B cell (primary cell): Measurements from ENCODE around the gene HBG2. TPM values are rescaled to one million over a fixed set of nuclear protein-coding genes. Genes with fewer than 3 reads are reported as not detected.
"Not testable (repeated sequence)": the region's sequence is repeated elsewhere in the genome, so short reads cannot be mapped to it uniquely, and the experiment has no call there.

Experiments used
- ATAC-seq: fragments of 200-7000 bp; cut with Tn5 transposase; one replicate; pipeline ENCODE4 v1.10.0; 2021; ENCODE audit warnings: low read depth, mild to moderate bottlenecking, moderate number of reproducible peaks, moderate library complexity
- CTCF ChIA-PET: fragments of 350-600 bp; sonication (Branson Sonifier 250); formaldehyde crosslinking; loops from one replicate; lab custom pipeline; 2021; ENCODE audit warnings: antibody characterized with exemption, inconsistent platforms; lab: Charles Lee
- POLR2A ChIA-PET: fragments of 350-600 bp; sonication (Branson Sonifier 250); formaldehyde crosslinking; loops from one replicate; lab custom pipeline; 2021; ENCODE audit warnings: antibody characterized with exemption; lab: Charles Lee
- DNase-seq: peaks from one replicate; pipeline ENCODE4 v3.0.0; 2013
- H2AFZ ChIP-seq: 2 replicates; pipeline ENCODE4 v1.6.1; 2012; ENCODE audit warnings: mild to moderate bottlenecking, low read depth, low read length; ENCODE audit not compliant: insufficient read depth, poor library complexity, severe bottlenecking
- H3K27ac ChIP-seq, 2 donors: 1 replicate in 1 of 2; 2 replicates in 1 of 2; pipeline ENCODE4 v1.5.1; 2012 to 2013; ENCODE audit warnings: low read length in 2 of 2, mild to moderate bottlenecking in 2 of 2, moderate library complexity in 1 of 2
- H3K27me3 ChIP-seq, 4 experiments: fragments of 200-600 bp in 1 of 4; sonication (generic) in 1 of 4; replicated peaks in 1 of 4; 1 replicate in 2 of 4; 2 replicates in 2 of 4; pipeline versions ENCODE4 v1.6.1 to v1.7.0; 2013 to 2016; ENCODE audit warnings: low read length in 3 of 4, mild to moderate bottlenecking in 2 of 4, mixed read lengths in 1 of 4, moderate library complexity in 1 of 4; ENCODE audit not compliant: insufficient read depth in 4 of 4, control insufficient read depth in 3 of 4; ENCODE audit errors: control extremely low read depth in 1 of 4
- H3K36me3 ChIP-seq, 2 experiments: replicated peaks in 1 of 2; 1 replicate in 1 of 2; 2 replicates in 1 of 2; pipeline versions ENCODE4 v1.6.1 to v1.7.1; 2013; ENCODE audit warnings: low read length in 1 of 2; ENCODE audit not compliant: insufficient read depth in 2 of 2, control insufficient read depth in 1 of 2; ENCODE audit errors: control extremely low read depth in 1 of 2, extremely low read depth in 1 of 2
- H3K4me1 ChIP-seq, 2 donors: fragments of 200-600 bp in 1 of 2; sonication (generic) in 1 of 2; 1 replicate in 1 of 2; 2 replicates in 1 of 2; pipeline versions ENCODE4 v1.5.1 to v1.6.1; 2013 to 2017; ENCODE audit warnings: low read length in 2 of 2; ENCODE audit not compliant: control insufficient read depth in 2 of 2, insufficient read depth in 2 of 2
- H3K4me2 ChIP-seq: replicated peaks from 2 replicates; pipeline ENCODE3; 2012; ENCODE audit warnings: mild to moderate bottlenecking, low read depth, low read length; ENCODE audit not compliant: poor library complexity, severe bottlenecking
- H3K4me3 ChIP-seq, 5 experiments: fragments of 200-600 bp in 1 of 5; sonication (generic) in 1 of 5; 1 replicate in 3 of 5; 2 replicates in 2 of 5; pipeline versions ENCODE4 v1.5.1 to v1.7.0; 2011 to 2016; ENCODE audit warnings: low read length in 4 of 5, mild to moderate bottlenecking in 4 of 5, low read depth in 2 of 5, control low read depth in 1 of 5, moderate library complexity in 1 of 5; ENCODE audit not compliant: insufficient read depth in 1 of 5; ENCODE audit errors: control extremely low read depth in 1 of 5, extremely low read depth in 1 of 5
- H3K79me2 ChIP-seq: fragments of 200-600 bp; sonication (generic); one replicate; pipeline ENCODE4 v1.6.0; 2016; ENCODE audit warnings: low read length; ENCODE audit not compliant: control insufficient read depth, insufficient read depth
- H3K9ac ChIP-seq: fragments of 200-600 bp; sonication (generic); 2 replicates; pipeline ENCODE4 v1.6.1; 2017; ENCODE audit warnings: mild to moderate bottlenecking, low read length, moderate library complexity
- H3K9me3 ChIP-seq, 3 donors: one replicate each; pipeline versions ENCODE4 v1.6.1 to v1.7.1; 2013; ENCODE audit warnings: low read length in 2 of 3; ENCODE audit not compliant: control insufficient read depth in 2 of 3, insufficient read depth in 1 of 3; ENCODE audit errors: control extremely low read depth in 1 of 3
- H4K20me1 ChIP-seq: 2 replicates; pipeline ENCODE4 v1.6.0; 2012; ENCODE audit warnings: mild to moderate bottlenecking, low read length; ENCODE audit not compliant: insufficient read depth, control insufficient read depth, poor library complexity, severe bottlenecking
- H3K27ac Mint-ChIP-seq: one replicate; pipeline ENCODE4 v1.8.0; 2021; ENCODE audit warnings: mixed read lengths
- H3K27me3 Mint-ChIP-seq: one replicate; pipeline ENCODE4 v1.8.0; 2021; ENCODE audit warnings: mixed read lengths
- H3K4me1 Mint-ChIP-seq: one replicate; pipeline ENCODE4 v1.8.0; 2021; ENCODE audit warnings: mixed read lengths
- H3K4me3 Mint-ChIP-seq: one replicate; pipeline ENCODE4 v1.8.0; 2021; ENCODE audit warnings: mixed read lengths
- H3K9me3 Mint-ChIP-seq: one replicate; pipeline ENCODE4 v1.8.0; 2022; ENCODE audit warnings: mixed read lengths; ENCODE audit not compliant: insufficient read depth
- EZH2 ChIP-seq: IDR thresholded peaks from 2 replicates; pipeline ENCODE4 v1.6.1; 2012; ENCODE audit warnings: borderline replicate concordance, low read depth, mild to moderate bottlenecking, moderate library complexity, low read length; ENCODE audit not compliant: insufficient read depth, poor library complexity, severe bottlenecking
- WGBS: methylation state at CpG from one replicate; pipeline ENCODE4 v1.1.5; 2013; ENCODE audit warnings: missing lambda C conversion rate; ENCODE audit not compliant: insufficient coverage; 5-methylcytosine and 5-hydroxymethylcytosine counted together
- intact Hi-C: fragments of 100-400 bp; cut with micrococcal nuclease; formaldehyde crosslinking; loops from one replicate; pipeline ENCODE4 v1.10.0; 2022
- polyA plus RNA-seq: library from polyadenylated mRNA; depleted of rRNA; stranded (reverse); fragments of >200 nt; gene quantifications from 2 replicates; pipeline ENCODE4 v1.2.3, GENCODE V29; 2012
- total RNA-seq, 2 donors: library from RNA; stranded (reverse); fragments of 120-200 nt in 1 of 2; gene quantifications; 1 replicate in 1 of 2; 2 replicates in 1 of 2; pipeline versions ENCODE4 v1.2.3 to v1.2.4, GENCODE V29; 2013 to 2022
- TF ChIP-seq, protein P1 (sequence below): fragments of 200-600 bp; IDR thresholded peaks from one replicate; pipeline ENCODE4 v1.8.0; 2022; ENCODE audit warnings: antibody characterized with exemption, mild to moderate bottlenecking

HBG2 gene
- total and polyA plus RNA-seq, 2 donors (not counting 1 experiment from before 2014, with no cell fraction given): not detected

GRCh38 chr11:5251746-5252145 is 2.8 kb downstream of the HBG2 start:
- Mint-ChIP-seq H3K9me3 (no peaks in the 10 kb centered on the region), H3K27ac (no peak overlapping the region), H3K4me3 (no peak overlapping the region), H3K27me3 (peaks cover 16% of the 10 kb centered on the region), H3K4me1 (no peaks in the 10 kb centered on the region)
- Histone ChIP-seq H3K9ac (no peak overlapping the region), H4K20me1 (no peaks in the 10 kb centered on the region), H2AFZ (no peak overlapping the region), H3K9me3 (no peaks in the 10 kb centered on the region), H3K4me3 (no peak overlapping the region), H3K79me2 (no peaks in the 10 kb centered on the region), H3K27me3 (no peaks in the 10 kb centered on the region), H3K4me1 (no peaks in the 10 kb centered on the region), H3K27ac (no peak overlapping the region), H3K4me2 (no peak overlapping the region), H3K36me3 (no peaks in the 10 kb centered on the region)
- DNase-seq (no peak), ATAC-seq (no peak)
- no CpG with 5 or more reads among the region's 2 CpGs for WGBS
- TF ChIP-seq, protein P1, sequence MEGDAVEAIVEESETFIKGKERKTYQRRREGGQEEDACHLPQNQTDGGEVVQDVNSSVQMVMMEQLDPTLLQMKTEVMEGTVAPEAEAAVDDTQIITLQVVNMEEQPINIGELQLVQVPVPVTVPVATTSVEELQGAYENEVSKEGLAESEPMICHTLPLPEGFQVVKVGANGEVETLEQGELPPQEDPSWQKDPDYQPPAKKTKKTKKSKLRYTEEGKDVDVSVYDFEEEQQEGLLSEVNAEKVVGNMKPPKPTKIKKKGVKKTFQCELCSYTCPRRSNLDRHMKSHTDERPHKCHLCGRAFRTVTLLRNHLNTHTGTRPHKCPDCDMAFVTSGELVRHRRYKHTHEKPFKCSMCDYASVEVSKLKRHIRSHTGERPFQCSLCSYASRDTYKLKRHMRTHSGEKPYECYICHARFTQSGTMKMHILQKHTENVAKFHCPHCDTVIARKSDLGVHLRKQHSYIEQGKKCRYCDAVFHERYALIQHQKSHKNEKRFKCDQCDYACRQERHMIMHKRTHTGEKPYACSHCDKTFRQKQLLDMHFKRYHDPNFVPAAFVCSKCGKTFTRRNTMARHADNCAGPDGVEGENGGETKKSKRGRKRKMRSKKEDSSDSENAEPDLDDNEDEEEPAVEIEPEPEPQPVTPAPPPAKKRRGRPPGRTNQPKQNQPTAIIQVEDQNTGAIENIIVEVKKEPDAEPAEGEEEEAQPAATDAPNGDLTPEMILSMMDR: no peak
- TF ChIP-seq EZH2: no peak
- ChIA-PET CTCF (no interaction called here), POLR2A (no interaction called here)
- intact Hi-C loops: no loop called here

DNA sequence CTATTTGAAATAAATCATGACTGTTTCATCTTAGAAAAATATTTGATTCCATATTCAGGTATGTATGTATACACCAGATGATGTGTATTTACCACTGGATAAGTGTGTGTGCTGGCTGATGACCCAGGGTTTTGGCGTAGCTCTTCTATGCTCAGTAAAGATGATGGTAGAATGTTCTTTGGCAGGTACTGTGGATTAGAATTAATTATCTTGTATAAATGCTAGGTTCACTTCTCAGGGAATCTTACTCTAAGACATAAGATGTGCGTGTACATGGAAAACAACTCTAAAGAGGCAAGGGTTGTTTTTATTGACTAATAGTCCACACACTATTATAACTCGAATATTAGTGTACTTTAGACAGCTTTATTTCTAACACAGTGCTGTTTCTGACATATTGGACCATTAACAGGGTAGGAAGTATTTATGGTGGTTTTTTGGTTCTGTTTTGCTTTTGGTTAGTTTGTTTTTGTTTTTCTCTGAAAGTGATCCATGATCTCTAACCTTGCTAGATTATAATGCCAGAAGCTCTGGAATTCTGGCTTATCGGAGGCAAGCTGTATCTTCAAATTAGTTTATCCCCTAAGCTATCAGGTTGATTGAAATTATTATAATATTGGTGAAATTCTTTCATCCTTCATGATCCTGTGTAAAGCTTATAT is 3.9 kb downstream of the HBG2 start:
- Mint-ChIP-seq H3K27me3 (peaks cover 13% of the 10 kb centered on the region), H3K9me3 (no peaks in the 10 kb centered on the region), H3K4me1 (no peaks in the 10 kb centered on the region), H3K27ac (no peak overlapping the region), H3K4me3 (no peak overlapping the region)
- H3K27ac ChIP-seq: no peak overlapping the region
- ChIA-PET CTCF (no interaction called here), POLR2A (no interaction called here)
- no peaks in the 10 kb centered on the region for H4K20me1 ChIP-seq
- no peak overlapping the region for H3K4me2 ChIP-seq
- no peak overlapping the region for H3K9ac ChIP-seq
- no peaks in the 10 kb centered on the region for H3K79me2 ChIP-seq
- no peak for TF ChIP-seq EZH2
- TF ChIP-seq, protein P1: no peak
- H3K4me3 ChIP-seq: no peak overlapping the region
- ATAC-seq (no peak), DNase-seq (no peak)
- H3K9me3 ChIP-seq: no peaks in the 10 kb centered on the region
- H3K4me1 ChIP-seq: no peaks in the 10 kb centered on the region
- no peaks in the 10 kb centered on the region for H3K36me3 ChIP-seq
- H3K27me3 ChIP-seq: no peaks in the 10 kb centered on the region
- no CpG with 5 or more reads among the region's 4 CpGs for WGBS
- H2AFZ ChIP-seq: no peak overlapping the region
- intact Hi-C loops: no loop called here

DNA sequence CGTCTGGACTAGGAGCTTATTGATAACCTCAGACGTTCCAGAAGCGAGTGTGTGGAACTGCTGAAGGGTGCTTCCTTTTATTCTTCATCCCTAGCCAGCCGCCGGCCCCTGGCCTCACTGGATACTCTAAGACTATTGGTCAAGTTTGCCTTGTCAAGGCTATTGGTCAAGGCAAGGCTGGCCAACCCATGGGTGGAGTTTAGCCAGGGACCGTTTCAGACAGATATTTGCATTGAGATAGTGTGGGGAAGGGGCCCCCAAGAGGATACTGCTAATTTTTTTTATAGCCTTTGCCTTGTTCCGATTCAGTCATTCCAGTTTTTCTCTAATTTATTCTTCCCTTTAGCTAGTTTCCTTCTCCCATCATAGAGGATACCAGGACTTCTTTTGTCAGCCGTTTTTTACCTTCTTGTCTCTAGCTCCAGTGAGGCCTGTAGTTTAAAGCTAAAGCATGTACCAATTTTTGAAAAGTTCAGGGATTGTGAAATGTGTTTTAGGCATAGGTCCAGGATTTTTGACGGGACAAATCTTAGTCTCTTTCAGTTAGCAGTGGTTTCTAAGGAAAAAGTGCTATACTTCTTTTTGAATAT is 4.7 kb downstream of the HBG2 start, which contains the start of gene HBG1:
HBG1 (minus strand) TSS at position 51 of the 590 bp plus-strand sequence. CDS start 53 bp downstream, outside the sequence.
- WGBS: 100% methylated on average over 1 of the region's 9 CpGs
- H3K4me2 ChIP-seq, H3K27me3 ChIP-seq, H3K4me3 Mint-ChIP-seq, CTCF ChIA-PET, H2AFZ ChIP-seq, H3K9me3 ChIP-seq, H3K9me3 Mint-ChIP-seq, H3K4me1 ChIP-seq, H3K36me3 ChIP-seq, intact Hi-C loops, H3K9ac ChIP-seq, H3K4me3 ChIP-seq, H3K27ac ChIP-seq, H3K79me2 ChIP-seq, H4K20me1 ChIP-seq, DNase-seq, H3K4me1 Mint-ChIP-seq, ATAC-seq, H3K27ac Mint-ChIP-seq, POLR2A ChIA-PET: not testable (repeated sequence)
- H3K27me3 Mint-ChIP-seq: peaks cover 15% of the 10 kb centered on the region
